Endothelial cell of umbilical vein (primary cell): ENCODE results near the gene CIBAR2. TPM values are rescaled to one million over a fixed set of nuclear protein-coding genes. Genes with fewer than 3 reads are reported as not detected.

Source experiments
- BruUV-seq: library from RNA; stranded (reverse); fragments of 400-500 nt; replicated peaks from 2 replicates; lab custom pipeline; 2021; lab: Mats Ljungman, UMichigan
- CTCF ChIA-PET: fragments of 300-600, 350-600 bp; sonication (Branson Sonifier 250); formaldehyde crosslinking; loops from one replicate; lab custom pipeline; 2021; ENCODE audit warnings: antibody characterized with exemption, inconsistent platforms; lab: Charles Lee
- POLR2A ChIA-PET: fragments of 300-600, 350-600 bp; sonication (Branson Sonifier 250); formaldehyde crosslinking; loops from one replicate; lab custom pipeline; 2021; ENCODE audit warnings: antibody characterized with exemption, inconsistent platforms; lab: Charles Lee
- DNase-seq: peaks from one replicate; pipeline ENCODE4 v3.0.0-alpha.2; 2011; ENCODE audit warnings: low read depth, low spot score
- FAIRE-seq: peaks from 2 replicates; lab custom pipeline; 2011; peaks lifted over from hg19 to GRCh38; lab: Jason Lieb, UNC
- H2AFZ ChIP-seq: 2 replicates; pipeline ENCODE4 v1.6.0; 2012; ENCODE audit warnings: low read depth, low read length, control low read depth, inconsistent platforms
- H3K27ac ChIP-seq: 2 replicates; pipeline ENCODE4 v1.5.1; 2011; ENCODE audit warnings: low read depth, mild to moderate bottlenecking, control low read depth, low read length, moderate library complexity; ENCODE audit not compliant: insufficient read depth
- H3K27me3 ChIP-seq, 2 experiments: 2 replicates each; pipeline versions ENCODE4 v1.6.0 to v1.6.1; 2011; ENCODE audit warnings: low read length in 2 of 2, mixed read lengths in 1 of 2; ENCODE audit not compliant: control insufficient read depth in 2 of 2, insufficient read depth in 2 of 2
- H3K36me3 ChIP-seq, 2 experiments: 2 replicates in 1 of 2; 3 replicates in 1 of 2; pipeline ENCODE4 v1.5.1; 2011; ENCODE audit warnings: low read length in 2 of 2, mild to moderate bottlenecking in 1 of 2, moderate library complexity in 1 of 2; ENCODE audit not compliant: control insufficient read depth in 2 of 2, insufficient read depth in 2 of 2; ENCODE audit errors: extremely low read depth in 1 of 2
- H3K4me1 ChIP-seq: 3 replicates; pipeline ENCODE4 v1.5.1; 2011; ENCODE audit warnings: mild to moderate bottlenecking, low read length; ENCODE audit not compliant: control insufficient read depth, insufficient read depth; ENCODE audit errors: extremely low read depth
- H3K4me2 ChIP-seq: 2 replicates; pipeline ENCODE4 v1.6.1; 2011; ENCODE audit warnings: low read length, control low read depth, mixed read lengths; ENCODE audit not compliant: insufficient read depth
- H3K4me3 ChIP-seq, 3 experiments: fragments of 200-600 bp in 1 of 3; sonication (generic), shearing (Covaris generic) in 1 of 3; replicated peaks in 1 of 3; 2 replicates each; pipeline ENCODE4 v1.5.1; 2011 to 2016; ENCODE audit warnings: control low read depth in 3 of 3, low read length in 3 of 3, mild to moderate bottlenecking in 2 of 3, inconsistent platforms in 1 of 3, low read depth in 1 of 3, moderate library complexity in 1 of 3; ENCODE audit not compliant: insufficient read depth in 1 of 3
- H3K79me2 ChIP-seq: 2 replicates; pipeline ENCODE4 v1.6.0; 2012; ENCODE audit warnings: low read length, inconsistent platforms; ENCODE audit not compliant: control insufficient read depth, insufficient read depth
- H3K9ac ChIP-seq: replicated peaks from 2 replicates; pipeline ENCODE3; 2011; ENCODE audit warnings: low read length, control low read depth; ENCODE audit not compliant: insufficient read depth; ENCODE audit errors: extremely low read depth
- H3K9me1 ChIP-seq: replicated peaks from 3 replicates; pipeline ENCODE4 v1.6.0; 2011; ENCODE audit warnings: mild to moderate bottlenecking, low read length; ENCODE audit not compliant: control insufficient read depth, insufficient read depth; ENCODE audit errors: extremely low read depth
- H3K9me3 ChIP-seq: replicated peaks from 2 replicates; pipeline ENCODE4 v1.5.1; 2012; ENCODE audit warnings: low read length, inconsistent platforms; ENCODE audit not compliant: control insufficient read depth, insufficient read depth
- H4K20me1 ChIP-seq: replicated peaks from 2 replicates; pipeline ENCODE3; 2011; ENCODE audit warnings: mild to moderate bottlenecking, low read length; ENCODE audit not compliant: control insufficient read depth, insufficient read depth; ENCODE audit errors: extremely low read depth
- EZH2 ChIP-seq: IDR thresholded peaks from 2 replicates; pipeline ENCODE4 v1.6.1; 2012; ENCODE audit warnings: borderline replicate concordance, low read depth, mild to moderate bottlenecking, moderate library complexity, low read length, inconsistent platforms; ENCODE audit not compliant: severe bottlenecking
- FOS ChIP-seq: IDR thresholded peaks from 2 replicates; pipeline ENCODE4 v1.6.1; 2011; ENCODE audit warnings: mild to moderate bottlenecking, low read length, moderate library complexity, borderline replicate concordance; ENCODE audit not compliant: insufficient read depth
- GATA2 ChIP-seq: IDR thresholded peaks from 2 replicates; pipeline ENCODE4 v1.7.0; 2011; ENCODE audit warnings: low read depth, mild to moderate bottlenecking, moderate library complexity, mixed read lengths, low read length; ENCODE audit not compliant: insufficient read length, insufficient read depth
- JUN ChIP-seq: IDR thresholded peaks from 2 replicates; pipeline ENCODE4 v1.6.1; 2011; ENCODE audit warnings: borderline replicate concordance, low read depth; ENCODE audit not compliant: insufficient read length, insufficient read depth
- MYC ChIP-seq: IDR thresholded peaks from one replicate; pipeline ENCODE4 v1.6.1; 2011; ENCODE audit warnings: mild to moderate bottlenecking, low read depth, low read length
- POLR2A ChIP-seq: IDR thresholded peaks from 2 replicates; pipeline ENCODE4 v1.6.1; 2012; ENCODE audit warnings: low read depth, mild to moderate bottlenecking, control low read depth, low read length
- POLR2AphosphoS5 ChIP-seq: IDR thresholded peaks from 2 replicates; pipeline ENCODE4 v1.6.1; 2012; ENCODE audit warnings: low read depth, mild to moderate bottlenecking, control low read depth, low read length, moderate library complexity; ENCODE audit not compliant: insufficient read depth
- dilution Hi-C: fragments of 300-500 bp; cut with MboI; formaldehyde crosslinking; loops from one replicate; pipeline ENCODE4 v1.15.0; 2019; ENCODE audit warnings: low sequenced_read_pairs; ENCODE audit not compliant: extremely low pct_ligation_motif_present
- intact Hi-C: fragments of 100-400 bp; cut with micrococcal nuclease; formaldehyde crosslinking; loops from one replicate; pipeline ENCODE4 v1.10.0; 2022
- polyA plus RNA-seq, 4 experiments: library from polyadenylated mRNA; depleted of rRNA in 3 of 4; stranded (reverse) in 3 of 4; unstranded in 1 of 4; fragments of >200 nt; gene quantifications; 2 replicates each; pipeline versions ENCODE4 v1.2.1 to v1.2.3, GENCODE V29; 2011 to 2012; ENCODE audit warnings: missing spikeins in 1 of 4
- total RNA-seq: library from RNA; stranded (reverse); gene quantifications from 2 replicates; pipeline ENCODE4 v1.2.3, GENCODE V29; 2021
- TF ChIP-seq, protein P1 (sequence below): IDR thresholded peaks from 2 replicates; pipeline ENCODE4 v1.6.1; 2011; ENCODE audit not compliant: insufficient read depth, insufficient read length
- TF ChIP-seq, protein P2 (sequence below), 2 donors: IDR thresholded peaks; 1 replicate in 1 of 2; 2 replicates in 1 of 2; pipeline ENCODE4 v1.5.1; 2011; ENCODE audit warnings: low read length in 2 of 2, mild to moderate bottlenecking in 2 of 2, moderate library complexity in 2 of 2, control low read depth in 1 of 2, inconsistent platforms in 1 of 2, low read depth in 1 of 2; ENCODE audit not compliant: insufficient read depth in 1 of 2; ENCODE audit errors: extremely low read depth in 1 of 2

CIBAR2 gene
- total and polyA plus RNA-seq, 2 donors (not counting 3 experiments of a cell fraction or from before 2014, with no cell fraction given), result 0.07 TPM; not detected in 1

DNA sequence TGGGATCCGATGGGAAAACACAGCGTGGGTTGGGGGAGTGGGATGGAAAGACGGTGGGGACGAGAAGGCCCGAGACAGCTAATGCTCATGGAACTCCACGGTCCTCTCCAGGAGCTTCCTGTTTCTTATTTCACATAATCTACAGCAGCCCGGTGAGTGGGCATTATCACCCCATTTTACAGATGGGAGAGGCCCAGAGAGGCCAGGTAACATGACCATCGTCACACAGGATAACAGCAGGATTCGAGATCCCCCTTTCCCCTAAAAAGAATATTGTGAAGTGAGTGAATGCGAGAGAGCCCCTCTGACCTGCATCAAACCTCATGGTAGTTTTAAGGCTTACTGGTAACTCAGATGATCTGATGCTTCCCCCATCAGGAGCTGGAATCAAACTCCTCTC, 12.0 kb downstream of the CIBAR2 start:
- CTCF ChIA-PET, result interaction anchor here (1.0 to 1.5 kb wide), 3 partner anchors 9 to 15 kb away, joined by 3 to 7 read pairs (median 3); no protein-coding TSS in a partner anchor
- FAIRE-seq (no peak), DNase-seq (no peak)
- H3K27ac ChIP-seq, result no peak overlapping the region
- intact Hi-C loops, result no loop called here
- no peaks in the 10 kb centered on the region for H4K20me1 ChIP-seq
- no peak overlapping the region for H3K4me2 ChIP-seq
- no peak overlapping the region for H3K9ac ChIP-seq
- no peak overlapping the region for H3K4me3 ChIP-seq
- H3K4me1 ChIP-seq, result no peaks in the 10 kb centered on the region
- POLR2A ChIA-PET, result no interaction called here
- H3K9me3 ChIP-seq, result no peaks in the 10 kb centered on the region
- H3K27me3 ChIP-seq, result peaks cover 0 to 5% of the 10 kb centered on the region in 2 experiments
- dilution Hi-C loops, result no loop called here
- no TSS peak for BruUV-seq
- no peaks in the 10 kb centered on the region for H3K9me1 ChIP-seq
- H2AFZ ChIP-seq, result no peak overlapping the region
- H3K79me2 ChIP-seq, result no peaks in the 10 kb centered on the region
- TF ChIP-seq GATA2, result no peak
- TF ChIP-seq, protein P1, sequence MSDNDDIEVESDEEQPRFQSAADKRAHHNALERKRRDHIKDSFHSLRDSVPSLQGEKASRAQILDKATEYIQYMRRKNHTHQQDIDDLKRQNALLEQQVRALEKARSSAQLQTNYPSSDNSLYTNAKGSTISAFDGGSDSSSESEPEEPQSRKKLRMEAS, result no peak
- TF ChIP-seq FOS, result no peak
- no peaks in the 10 kb centered on the region for H3K36me3 ChIP-seq

DNA sequence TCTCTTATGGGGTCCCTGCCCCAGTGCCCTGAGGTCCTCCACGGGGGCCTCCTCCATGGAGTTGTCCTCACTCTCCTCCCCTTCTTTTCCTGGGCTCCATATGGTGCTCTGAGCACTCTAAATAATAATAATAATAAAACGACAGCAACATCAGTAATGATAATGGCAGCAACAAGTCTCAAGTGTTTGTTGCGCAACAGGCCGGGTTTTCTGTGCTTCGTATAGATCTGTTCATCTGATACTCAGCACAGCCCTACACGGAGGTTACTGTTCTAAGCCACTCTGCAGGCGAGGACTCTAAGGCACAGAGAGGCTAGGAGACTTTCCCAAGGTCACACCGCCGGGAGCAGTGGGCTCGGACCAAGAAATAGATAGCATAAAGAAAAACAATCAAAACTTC, 13.7 kb downstream of the CIBAR2 start:
- H3K4me3 ChIP-seq, result no peak overlapping the region
- ChIA-PET CTCF (no interaction called here), POLR2A (no interaction called here)
- H3K79me2 ChIP-seq, result no peaks in the 10 kb centered on the region
- dilution Hi-C loops (no loop called here), intact Hi-C loops (no loop called here)
- H3K27ac ChIP-seq, result no peak overlapping the region
- H3K9me3 ChIP-seq, result no peaks in the 10 kb centered on the region
- DNase-seq (no peak), FAIRE-seq (no peak)
- H3K36me3 ChIP-seq, result no peaks in the 10 kb centered on the region
- TF ChIP-seq, protein P1, result no peak
- TF ChIP-seq EZH2, result no peak
- TF ChIP-seq GATA2, result no peak
- TF ChIP-seq MYC, result no peak
- TF ChIP-seq JUN, result no peak
- no peak for TF ChIP-seq POLR2AphosphoS5
- TF ChIP-seq FOS, result no peak
- TF ChIP-seq POLR2A, result no peak
- TF ChIP-seq, protein P2, sequence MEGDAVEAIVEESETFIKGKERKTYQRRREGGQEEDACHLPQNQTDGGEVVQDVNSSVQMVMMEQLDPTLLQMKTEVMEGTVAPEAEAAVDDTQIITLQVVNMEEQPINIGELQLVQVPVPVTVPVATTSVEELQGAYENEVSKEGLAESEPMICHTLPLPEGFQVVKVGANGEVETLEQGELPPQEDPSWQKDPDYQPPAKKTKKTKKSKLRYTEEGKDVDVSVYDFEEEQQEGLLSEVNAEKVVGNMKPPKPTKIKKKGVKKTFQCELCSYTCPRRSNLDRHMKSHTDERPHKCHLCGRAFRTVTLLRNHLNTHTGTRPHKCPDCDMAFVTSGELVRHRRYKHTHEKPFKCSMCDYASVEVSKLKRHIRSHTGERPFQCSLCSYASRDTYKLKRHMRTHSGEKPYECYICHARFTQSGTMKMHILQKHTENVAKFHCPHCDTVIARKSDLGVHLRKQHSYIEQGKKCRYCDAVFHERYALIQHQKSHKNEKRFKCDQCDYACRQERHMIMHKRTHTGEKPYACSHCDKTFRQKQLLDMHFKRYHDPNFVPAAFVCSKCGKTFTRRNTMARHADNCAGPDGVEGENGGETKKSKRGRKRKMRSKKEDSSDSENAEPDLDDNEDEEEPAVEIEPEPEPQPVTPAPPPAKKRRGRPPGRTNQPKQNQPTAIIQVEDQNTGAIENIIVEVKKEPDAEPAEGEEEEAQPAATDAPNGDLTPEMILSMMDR (IDR thresholded peaks at IDR 0.05; ENCODE audit: extremely low read depth in 1 of 2, insufficient read depth in 1 of 2, low read depth in 1 of 2, low read length in 2 of 2), result no peak
- no peaks in the 10 kb centered on the region for H3K4me1 ChIP-seq
- no peaks in the 10 kb centered on the region for H4K20me1 ChIP-seq
- no peak overlapping the region for H2AFZ ChIP-seq
- no peaks in the 10 kb centered on the region for H3K9me1 ChIP-seq
- H3K9ac ChIP-seq, result no peak overlapping the region
- BruUV-seq, result no TSS peak
- H3K27me3 ChIP-seq, result peaks cover 0 to 5% of the 10 kb centered on the region in 2 experiments
- H3K4me2 ChIP-seq, result no peak overlapping the region
